SJSA1 (cell line): ENCODE data around the gene RALY. TPM values are rescaled to one million over a fixed set of nuclear protein-coding genes. Genes with fewer than 3 reads are reported as not detected.

Source experiments
- DNase-seq, 2 experiments: peaks; one replicate each; pipeline ENCODE4 v3.0.0-alpha.2; 2015 to 2020; ENCODE audit warnings: low spot score in 2 of 2, low read depth in 1 of 2
- H3K27ac ChIP-seq: fragments of 250-450 bp; sonication (Bioruptor Pico); 2 replicates; pipeline ENCODE4 v1.5.1; 2020; ENCODE audit warnings: mild to moderate bottlenecking, moderate library complexity
- H3K27me3 ChIP-seq: fragments of 250-450 bp; sonication (Bioruptor Pico); replicated peaks from 2 replicates; pipeline ENCODE4 v1.5.1; 2020; ENCODE audit warnings: mild to moderate bottlenecking, moderate library complexity
- H3K36me3 ChIP-seq: fragments of 250-450 bp; sonication (Bioruptor Pico); 2 replicates; pipeline ENCODE4 v1.5.1; 2020; ENCODE audit warnings: mild to moderate bottlenecking
- H3K4me1 ChIP-seq: fragments of 250-450 bp; sonication (Bioruptor Pico); replicated peaks from 2 replicates; pipeline ENCODE4 v1.6.1; 2021; ENCODE audit warnings: mild to moderate bottlenecking
- H3K4me3 ChIP-seq: fragments of 250-450 bp; sonication (Bioruptor Pico); 2 replicates; pipeline ENCODE4 v1.5.1; 2020; ENCODE audit warnings: mild to moderate bottlenecking
- H3K9me3 ChIP-seq: fragments of 250-450 bp; sonication (Bioruptor Pico); replicated peaks from 2 replicates; pipeline ENCODE4 v1.5.1; 2020; ENCODE audit warnings: mild to moderate bottlenecking
- total RNA-seq: library from RNA; depleted of rRNA; stranded (reverse); fragments of >200 nt; shearing (Covaris generic); gene quantifications from 2 replicates; pipeline ENCODE4 v1.2.3, GENCODE V29; 2014

RALY gene
- total RNA-seq, 1 experiment from 2014 or later: 160 TPM

DNA sequence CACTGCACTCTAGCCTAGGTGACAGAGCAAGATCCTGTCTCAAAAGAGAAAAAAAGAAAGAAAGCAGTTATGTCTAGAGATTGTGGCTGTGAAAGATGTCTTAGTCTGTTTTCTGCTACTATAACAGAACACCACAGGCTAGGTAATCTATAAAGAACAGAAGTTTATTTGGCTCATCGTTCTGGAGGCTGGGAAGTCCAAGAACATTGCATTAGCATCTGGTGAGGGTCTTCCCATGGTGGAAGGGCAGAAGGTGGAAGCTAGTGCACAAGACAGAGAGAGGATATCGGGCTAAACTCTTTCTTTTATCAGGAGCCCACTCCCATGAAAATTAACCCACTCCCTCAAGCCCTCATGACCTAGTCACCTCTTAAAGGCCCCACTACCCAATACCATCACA, 16.2 kb upstream of the RALY start:
- Histone ChIP-seq H3K4me1 (no peaks in the 10 kb centered on the region), H3K9me3 (no peaks in the 10 kb centered on the region), H3K27ac (no peak overlapping the region), H3K27me3 (peaks cover 7% of the 10 kb centered on the region; the same call in 1 of the 2 replicates), H3K36me3 (no peaks in the 10 kb centered on the region), H3K4me3 (no peak overlapping the region)
- no peak for DNase-seq

DNA sequence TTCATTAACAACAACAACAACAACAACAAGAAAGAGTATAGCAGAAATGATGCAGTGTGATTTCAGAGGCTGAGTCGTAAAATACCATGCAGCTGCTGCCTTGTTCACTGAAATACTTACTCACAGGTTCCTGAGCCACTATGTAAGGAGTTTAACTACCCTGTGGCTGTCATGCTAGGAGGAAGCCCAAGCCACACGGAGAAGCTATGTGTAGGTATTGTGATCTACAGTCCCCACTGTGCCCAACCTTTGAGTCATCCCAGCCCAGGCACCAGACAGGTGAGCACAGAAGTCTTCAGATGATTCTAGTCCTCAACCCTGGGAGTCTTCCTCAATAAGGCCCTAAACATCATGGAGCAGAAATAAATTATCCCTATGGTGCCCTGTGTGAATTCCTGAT, 14.6 kb upstream of the RALY start:
- H3K4me1 ChIP-seq: no peaks in the 10 kb centered on the region
- no peak overlapping the region for H3K4me3 ChIP-seq
- no peak overlapping the region for H3K27ac ChIP-seq
- H3K9me3 ChIP-seq: no peaks in the 10 kb centered on the region
- H3K27me3 ChIP-seq: peaks cover 7% of the 10 kb centered on the region; the same call in 1 of the 2 replicates
- no peak for DNase-seq
- no peaks in the 10 kb centered on the region for H3K36me3 ChIP-seq

DNA sequence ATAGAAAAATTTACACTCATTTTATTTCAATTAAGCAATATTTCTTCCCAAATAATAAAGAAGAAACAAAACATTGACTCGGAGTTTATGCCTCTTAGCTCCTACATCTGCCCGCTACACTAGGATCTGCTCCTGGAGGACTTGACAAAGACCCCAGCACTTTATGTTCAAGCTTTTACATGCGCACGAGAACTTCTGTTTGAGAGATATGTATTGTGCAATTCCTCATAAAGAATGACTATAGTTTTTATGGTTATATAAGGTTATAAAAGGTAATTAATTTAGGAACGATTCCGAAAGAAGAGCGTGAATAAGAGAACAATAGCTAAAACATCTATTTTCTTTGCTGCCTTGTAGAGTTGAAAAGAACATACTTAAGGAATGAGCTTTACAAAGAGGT, 12.4 kb upstream of the RALY start:
- H3K4me1 ChIP-seq: no peaks in the 10 kb centered on the region
- H3K36me3 ChIP-seq: no peaks in the 10 kb centered on the region
- no peak for DNase-seq
- H3K4me3 ChIP-seq: no peak overlapping the region
- H3K27me3 ChIP-seq: peaks cover 7% of the 10 kb centered on the region; the same call in 1 of the 2 replicates
- H3K9me3 ChIP-seq: no peaks in the 10 kb centered on the region
- no peak overlapping the region for H3K27ac ChIP-seq

DNA sequence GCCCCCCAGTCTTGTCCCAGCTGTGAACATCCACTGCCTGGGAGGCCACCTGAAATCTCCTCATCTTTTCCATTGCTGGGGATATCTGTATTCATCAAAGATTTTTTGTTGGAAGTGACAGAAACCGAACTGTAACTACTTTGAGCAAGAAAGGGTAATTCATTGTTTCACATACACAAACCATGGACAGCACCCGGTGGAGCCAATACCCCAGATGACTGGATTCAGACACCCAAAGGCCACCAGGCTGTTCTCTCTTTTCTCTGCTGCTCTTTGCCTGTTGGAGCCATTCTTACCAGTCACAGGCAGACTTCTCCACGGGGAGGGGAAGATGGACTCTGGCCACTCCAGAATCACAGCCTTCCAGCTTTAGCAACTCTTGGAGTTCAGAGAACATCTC, 11.7 kb upstream of the RALY start:
- no peaks in the 10 kb centered on the region for H3K4me1 ChIP-seq
- DNase-seq: no peak
- no peak overlapping the region for H3K4me3 ChIP-seq
- no peak overlapping the region for H3K27ac ChIP-seq
- H3K36me3 ChIP-seq: no peaks in the 10 kb centered on the region
- H3K27me3 ChIP-seq: peaks cover 7% of the 10 kb centered on the region; the same call in 1 of the 2 replicates
- no peaks in the 10 kb centered on the region for H3K9me3 ChIP-seq

DNA sequence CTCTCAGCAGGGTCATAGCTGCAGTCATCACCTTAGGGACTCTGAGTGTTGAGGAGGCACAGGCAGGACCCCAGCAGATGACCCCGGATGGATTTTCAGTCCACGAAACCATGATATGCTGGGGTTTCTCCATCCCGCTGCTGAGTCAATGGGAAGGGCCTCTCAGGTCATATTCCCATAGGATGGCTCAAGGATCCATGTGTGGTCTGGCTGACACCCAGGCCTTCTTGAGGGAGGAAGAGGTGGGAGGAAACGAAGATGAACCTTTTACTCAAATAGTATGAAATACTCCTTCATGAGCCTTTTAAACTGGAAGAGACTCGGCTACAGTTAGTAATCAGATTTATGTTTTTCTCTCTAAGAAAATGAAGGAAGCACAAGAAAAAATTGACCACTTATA, 10.3 kb upstream of the RALY start:
- Histone ChIP-seq H3K4me3 (no peak overlapping the region), H3K4me1 (no peaks in the 10 kb centered on the region), H3K27ac (no peak overlapping the region), H3K27me3 (peaks cover 4% of the 10 kb centered on the region; the same call in 1 of the 2 replicates), H3K36me3 (no peaks in the 10 kb centered on the region), H3K9me3 (no peaks in the 10 kb centered on the region)
- no peak for DNase-seq

DNA sequence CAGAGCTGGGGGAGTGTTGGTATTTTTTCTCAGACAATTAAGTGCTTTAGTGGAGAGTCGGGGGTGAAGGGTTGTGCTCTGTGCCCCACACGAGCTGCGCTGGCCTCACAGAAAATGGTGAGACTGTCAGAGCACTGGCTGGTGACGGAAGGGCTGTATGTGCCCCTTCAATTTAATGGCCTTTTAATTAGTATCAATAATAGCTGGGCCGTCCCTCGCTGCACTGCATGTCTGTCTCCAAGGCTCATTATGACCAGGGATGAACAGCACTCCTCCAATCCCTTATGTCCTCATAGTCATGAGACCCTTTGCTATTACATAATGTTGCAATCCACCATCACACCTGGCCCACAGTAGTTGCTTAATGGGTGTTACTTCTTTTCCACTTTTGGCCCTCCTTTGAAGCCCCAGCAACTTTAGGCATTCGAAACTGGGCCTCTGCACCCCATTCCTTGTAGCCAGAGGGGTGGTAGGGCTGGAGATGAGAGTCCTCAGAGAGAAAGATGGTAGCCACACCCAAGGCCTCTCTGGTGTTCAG, 9.5 kb upstream of the RALY start:
- Histone ChIP-seq H3K4me1 (0 out of 2 replicates have a peak, but pooled peaks cover 7% of the 10 kb centered on the region), H3K27me3 (no peaks in the 10 kb centered on the region), H3K27ac (no peak overlapping the region), H3K36me3 (no peaks in the 10 kb centered on the region), H3K9me3 (no peaks in the 10 kb centered on the region), H3K4me3 (no peak overlapping the region)
- no peak for DNase-seq

DNA sequence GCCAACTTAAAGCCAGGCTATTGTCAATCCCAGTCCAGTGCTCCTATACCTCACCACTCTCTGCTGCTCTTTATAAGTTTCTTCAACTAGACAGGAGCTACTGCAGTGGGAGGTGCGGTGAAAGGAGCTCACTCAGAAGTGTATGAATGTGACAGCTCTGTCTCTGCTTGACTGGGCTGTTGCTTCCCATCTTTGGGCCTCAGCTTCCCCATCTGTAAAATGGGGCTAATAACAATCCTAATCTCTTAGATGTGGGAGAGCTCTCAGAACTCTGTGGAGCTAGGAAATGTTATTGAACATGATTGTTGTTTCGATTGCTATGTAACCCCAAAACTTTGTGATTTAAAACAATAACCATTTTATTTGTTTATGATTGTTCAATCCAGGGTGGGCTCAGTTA, 8.4 kb upstream of the RALY start:
- no peaks in the 10 kb centered on the region for H3K9me3 ChIP-seq
- DNase-seq: no peak
- 0 out of 2 replicates have a peak, but pooled peaks cover 7% of the 10 kb centered on the region for H3K4me1 ChIP-seq
- H3K4me3 ChIP-seq: no peak overlapping the region
- H3K27ac ChIP-seq: no peak overlapping the region
- H3K27me3 ChIP-seq: no peaks in the 10 kb centered on the region
- no peaks in the 10 kb centered on the region for H3K36me3 ChIP-seq

DNA sequence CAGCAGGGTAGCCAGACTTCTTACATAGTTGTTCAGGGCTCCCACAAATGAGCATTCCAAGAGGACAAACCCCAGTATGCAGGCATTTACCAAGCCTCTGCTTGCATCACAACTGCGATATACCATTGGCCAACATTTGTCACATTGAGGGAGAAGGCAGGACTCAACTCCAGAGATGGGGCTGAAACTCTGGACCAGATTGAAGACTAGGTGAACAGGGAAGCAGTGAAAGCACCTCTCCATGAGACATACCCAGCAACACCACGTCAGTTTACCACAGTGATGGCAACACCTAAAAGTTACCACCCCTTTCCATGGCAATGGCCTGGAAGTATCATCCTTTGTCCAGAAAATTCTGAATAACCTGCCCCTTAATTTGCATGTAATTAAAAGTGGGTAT, 7.9 kb upstream of the RALY start:
- Histone ChIP-seq H3K9me3 (no peaks in the 10 kb centered on the region), H3K36me3 (no peaks in the 10 kb centered on the region), H3K4me1 (0 out of 2 replicates have a peak, but pooled peaks cover 7% of the 10 kb centered on the region), H3K4me3 (no peak overlapping the region), H3K27me3 (no peaks in the 10 kb centered on the region), H3K27ac (no peak overlapping the region)
- DNase-seq: no peak

DNA sequence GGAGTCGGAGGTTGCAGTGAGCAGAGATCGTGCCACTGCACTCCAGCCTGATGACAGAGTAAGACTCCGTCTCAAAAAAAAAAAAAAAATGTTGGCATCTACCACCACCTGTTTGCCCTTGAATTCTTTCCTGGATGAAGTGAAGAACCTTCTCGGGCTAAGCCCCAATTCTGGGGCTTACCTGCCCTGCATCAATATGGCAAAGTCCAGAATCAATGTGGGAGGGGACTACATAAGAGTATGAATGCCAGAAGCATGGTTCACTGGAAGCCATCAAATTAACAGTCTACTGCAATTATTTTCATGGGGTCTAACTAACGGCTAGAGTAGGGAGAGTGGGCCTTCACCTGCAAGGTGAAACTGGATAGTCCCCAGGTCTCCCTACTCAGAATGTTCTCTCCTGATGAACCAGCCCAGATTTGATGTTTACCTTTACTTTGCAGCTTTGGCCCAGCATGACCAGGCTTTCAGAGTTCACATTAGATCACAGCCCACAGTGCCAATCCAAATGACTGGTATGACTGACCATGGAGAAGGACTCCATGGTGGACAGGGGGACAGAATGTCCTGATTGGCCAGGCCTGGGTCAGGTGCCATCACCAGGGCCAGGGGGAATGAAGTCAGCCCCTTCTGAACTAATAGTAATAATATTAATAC, 7.0 kb upstream of the RALY start:
- H3K36me3 ChIP-seq: no peaks in the 10 kb centered on the region
- H3K4me3 ChIP-seq: no peak overlapping the region
- no peaks in the 10 kb centered on the region for H3K9me3 ChIP-seq
- no peak overlapping the region for H3K27ac ChIP-seq
- H3K27me3 ChIP-seq: no peaks in the 10 kb centered on the region
- DNase-seq: no peak
- peaks cover 7% of the 10 kb centered on the region for H3K4me1 ChIP-seq

DNA sequence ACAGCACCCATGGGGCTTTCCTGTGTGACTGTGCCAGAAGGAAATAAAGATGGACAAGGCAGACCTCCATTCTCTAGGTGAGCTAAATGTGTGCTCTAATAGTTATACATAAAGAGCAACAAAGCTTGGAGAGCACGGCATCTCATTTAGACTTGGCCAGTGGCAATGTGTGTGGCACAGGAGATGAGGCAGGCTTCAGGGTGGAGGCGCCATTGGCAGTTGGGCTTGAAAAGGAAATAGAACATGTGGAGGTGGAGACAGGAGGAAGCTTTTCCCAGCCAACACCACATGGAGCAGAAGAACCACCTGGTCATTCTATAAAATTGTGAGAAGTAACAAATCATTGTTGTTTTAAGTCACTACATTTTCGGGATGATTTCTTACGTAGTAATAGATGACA, 3.6 kb upstream of the RALY start:
- H3K4me3 ChIP-seq: no peak overlapping the region
- no peak for DNase-seq
- no peaks in the 10 kb centered on the region for H3K9me3 ChIP-seq
- peaks cover 11% of the 10 kb centered on the region for H3K36me3 ChIP-seq
- H3K27me3 ChIP-seq: no peaks in the 10 kb centered on the region
- peaks cover 17% of the 10 kb centered on the region for H3K4me1 ChIP-seq
- H3K27ac ChIP-seq: no peak overlapping the region

DNA sequence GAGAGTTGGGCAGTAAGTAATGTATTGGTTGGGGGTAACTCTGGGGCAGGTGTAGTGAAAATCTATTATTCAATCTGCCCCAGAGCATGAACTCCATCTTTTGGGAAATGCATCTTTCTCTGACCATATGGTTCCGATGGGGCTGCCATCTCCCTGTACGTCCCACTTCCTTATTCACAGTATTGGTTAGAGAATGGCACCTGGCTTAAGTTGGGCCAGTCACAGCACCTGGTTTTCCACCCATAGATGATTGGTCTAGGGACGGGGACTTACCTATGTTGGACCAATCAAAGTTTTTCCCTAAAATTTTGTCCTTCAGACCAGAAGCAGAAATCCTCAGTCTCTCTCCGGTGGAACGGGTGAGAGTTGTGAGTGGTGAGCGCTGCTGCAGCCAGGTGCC, 2.2 kb upstream of the RALY start:
- H3K27ac ChIP-seq: no peak overlapping the region
- H3K27me3 ChIP-seq: no peaks in the 10 kb centered on the region
- H3K9me3 ChIP-seq: no peaks in the 10 kb centered on the region
- peaks cover 29% of the 10 kb centered on the region for H3K4me1 ChIP-seq
- H3K4me3 ChIP-seq: no peak overlapping the region
- DNase-seq: no peak
- peaks cover 15% of the 10 kb centered on the region for H3K36me3 ChIP-seq

DNA sequence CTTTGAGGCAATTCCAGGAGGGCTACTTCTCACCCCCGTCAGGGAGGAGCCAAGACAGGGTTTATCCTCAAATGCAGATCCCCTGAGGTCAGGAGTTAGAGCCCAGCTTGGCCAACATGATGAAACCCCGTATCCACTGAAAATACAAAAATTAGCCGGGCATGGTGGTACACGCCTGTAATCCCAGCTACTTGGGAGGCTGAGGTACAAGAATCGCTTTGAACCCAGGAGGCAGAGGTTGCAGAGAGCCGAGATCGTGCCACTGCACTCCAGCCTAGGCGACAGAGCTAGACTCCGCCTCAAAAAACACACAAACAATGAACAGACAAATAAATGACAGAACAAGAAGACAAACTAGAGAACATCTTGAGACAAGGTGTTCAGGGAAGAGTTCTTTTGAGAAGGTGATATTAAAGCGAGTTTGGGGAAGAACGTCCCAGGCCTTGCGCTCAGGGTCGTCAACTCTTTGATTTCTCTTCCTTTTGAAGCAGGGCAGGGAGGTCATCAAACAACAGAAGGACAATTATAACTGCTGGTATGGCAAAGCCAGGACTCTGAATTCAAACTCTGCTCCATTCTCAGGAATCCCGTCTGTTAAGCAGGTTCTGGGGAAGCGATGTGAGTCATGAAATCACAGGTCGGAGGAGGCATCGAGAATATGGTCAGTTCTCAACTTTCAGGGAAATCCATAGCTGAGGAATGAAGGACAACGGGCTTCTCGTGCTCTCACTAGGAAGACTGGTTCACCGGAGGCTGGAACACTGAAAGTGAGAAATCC, 1.4 kb upstream of the RALY start:
- H3K27me3 ChIP-seq: no peaks in the 10 kb centered on the region
- peak overlapping the region; percentile 93 for H3K4me3 ChIP-seq
- H3K27ac ChIP-seq: peak overlapping the region; percentile 60
- no peaks in the 10 kb centered on the region for H3K9me3 ChIP-seq
- H3K4me1 ChIP-seq: peaks cover 29% of the 10 kb centered on the region
- no peak for DNase-seq
- peaks cover 15% of the 10 kb centered on the region for H3K36me3 ChIP-seq

DNA sequence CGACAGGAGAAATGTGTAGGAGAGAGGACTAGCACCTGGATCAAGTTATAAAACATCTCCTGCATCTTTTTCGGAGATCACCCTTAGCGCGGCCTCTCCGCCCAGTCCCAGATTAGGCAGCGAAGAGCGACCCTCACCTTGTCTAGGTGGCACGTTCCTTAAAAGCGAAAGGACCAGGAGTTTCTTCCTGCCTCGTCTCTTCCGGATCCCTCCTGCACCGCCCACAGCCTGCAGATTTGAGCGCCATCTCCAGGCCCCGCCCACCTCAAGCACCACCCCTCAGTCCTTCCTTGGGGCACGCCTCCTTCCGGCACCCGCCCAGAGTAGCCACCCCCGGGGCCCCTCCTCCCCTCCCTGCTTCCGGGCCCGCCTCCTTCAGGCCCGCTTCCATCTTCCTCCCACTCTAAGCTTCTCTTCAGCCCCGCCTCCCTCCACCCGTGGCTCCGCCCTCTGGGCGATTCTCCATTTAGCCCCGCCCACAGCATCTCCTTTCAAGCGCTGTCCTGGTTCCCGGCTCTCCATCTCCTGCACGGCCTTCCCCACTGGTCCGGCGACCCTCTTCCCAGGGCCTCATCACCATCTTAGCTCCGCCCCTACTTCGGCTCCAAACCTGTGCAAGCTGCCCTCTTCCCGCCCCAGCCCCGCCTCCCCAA, 662 bp upstream of the RALY start:
- Histone ChIP-seq H3K4me1 (peaks cover 29% of the 10 kb centered on the region), H3K4me3 (peak overlapping the region; percentile 93), H3K27ac (peak overlapping the region; percentile 94), H3K36me3 (peaks cover 15% of the 10 kb centered on the region), H3K27me3 (no peaks in the 10 kb centered on the region), H3K9me3 (no peaks in the 10 kb centered on the region)
- DNase-seq: peak; percentile 99
